ENCODE measurements around the gene MINDY1.
A peak's percentile ranks its signal among the peaks of the same experiment; 100 is the strongest.

MINDY1 gene

DNA sequence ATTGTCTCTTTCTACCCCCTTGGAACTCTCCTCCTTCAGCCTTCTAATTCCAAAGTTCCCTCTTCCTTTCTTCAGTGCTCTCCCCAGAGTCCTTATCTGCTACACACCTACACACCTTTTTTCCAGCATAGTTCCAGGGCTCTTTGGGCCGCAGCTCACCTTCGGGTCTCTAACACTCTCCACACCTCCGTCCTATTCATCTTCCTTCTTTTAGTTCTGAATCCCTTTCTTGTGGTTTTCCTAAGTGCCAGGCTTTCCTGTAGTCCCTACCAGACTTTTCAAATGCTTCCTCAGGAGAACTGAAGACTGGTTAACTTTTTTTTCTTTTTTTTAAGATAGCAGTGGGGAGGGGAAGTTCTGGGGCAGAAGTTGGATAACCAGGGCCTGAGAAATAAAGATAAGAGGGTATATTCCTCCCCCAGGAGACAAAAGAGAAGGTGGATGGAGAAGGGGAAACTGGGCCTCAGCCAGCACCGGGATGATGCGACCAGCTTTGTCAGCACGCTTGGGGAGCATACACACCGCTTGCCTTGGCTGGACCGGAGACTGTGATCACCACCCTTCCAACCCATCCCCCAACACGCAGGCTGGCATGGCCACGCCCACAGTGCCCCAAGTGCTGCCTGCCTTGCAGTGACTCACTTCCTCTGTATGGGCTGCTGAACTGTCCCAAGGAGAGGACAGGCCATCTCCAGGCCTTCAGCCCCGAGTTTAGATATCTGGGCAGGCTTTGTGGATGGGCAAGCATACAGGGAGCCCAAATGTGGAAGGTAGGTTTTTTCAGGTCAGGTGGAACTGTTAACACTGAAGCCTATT is 29.6 kb downstream of the MINDY1 start:
- no peak overlapping the region for H3K4me3 ChIP-seq (ENCODE audit: low read depth, low read length)
- TF ChIP-seq, protein P1, sequence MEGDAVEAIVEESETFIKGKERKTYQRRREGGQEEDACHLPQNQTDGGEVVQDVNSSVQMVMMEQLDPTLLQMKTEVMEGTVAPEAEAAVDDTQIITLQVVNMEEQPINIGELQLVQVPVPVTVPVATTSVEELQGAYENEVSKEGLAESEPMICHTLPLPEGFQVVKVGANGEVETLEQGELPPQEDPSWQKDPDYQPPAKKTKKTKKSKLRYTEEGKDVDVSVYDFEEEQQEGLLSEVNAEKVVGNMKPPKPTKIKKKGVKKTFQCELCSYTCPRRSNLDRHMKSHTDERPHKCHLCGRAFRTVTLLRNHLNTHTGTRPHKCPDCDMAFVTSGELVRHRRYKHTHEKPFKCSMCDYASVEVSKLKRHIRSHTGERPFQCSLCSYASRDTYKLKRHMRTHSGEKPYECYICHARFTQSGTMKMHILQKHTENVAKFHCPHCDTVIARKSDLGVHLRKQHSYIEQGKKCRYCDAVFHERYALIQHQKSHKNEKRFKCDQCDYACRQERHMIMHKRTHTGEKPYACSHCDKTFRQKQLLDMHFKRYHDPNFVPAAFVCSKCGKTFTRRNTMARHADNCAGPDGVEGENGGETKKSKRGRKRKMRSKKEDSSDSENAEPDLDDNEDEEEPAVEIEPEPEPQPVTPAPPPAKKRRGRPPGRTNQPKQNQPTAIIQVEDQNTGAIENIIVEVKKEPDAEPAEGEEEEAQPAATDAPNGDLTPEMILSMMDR (conservative IDR thresholded peaks at IDR 0.05; ENCODE audit: low read depth, low read length) = no peak
- DNase-seq (ENCODE audit: low read depth) = no peak

GRCh38 chr1:150976401-150976821 is 30.3 kb downstream of the MINDY1 start:
- TF ChIP-seq, protein P1 (conservative IDR thresholded peaks at IDR 0.05; ENCODE audit: low read depth, low read length) = no peak
- H3K4me3 ChIP-seq (ENCODE audit: low read depth, low read length) = no peak overlapping the region
- DNase-seq (ENCODE audit: low read depth) = no peak

- TF ChIP-seq, protein P1 (conservative IDR thresholded peaks at IDR 0.05; ENCODE audit: low read depth, low read length) = no peak
- DNase-seq (ENCODE audit: low read depth) = peak; percentile 76
- peak within 1 kb of the TSS; percentile 90 for H3K4me3 ChIP-seq (ENCODE audit: low read depth, low read length)
These were observed 31.9 kb downstream of the MINDY1 start, which contains the start of gene CERS2 for GRCh38 chr1:150974580-150975478. TSS of gene CERS2 (minus strand) at chr1:150974835. CDS start at chr1:150969090, 5,745 bp downstream.

GRCh38 chr1:150973836-150974579 is 32.7 kb downstream of the MINDY1 start:
- peak overlapping the region; percentile 90 for H3K4me3 ChIP-seq (ENCODE audit: low read depth, low read length)
- DNase-seq (ENCODE audit: low read depth) = peak; percentile 33
- TF ChIP-seq, protein P1 (conservative IDR thresholded peaks at IDR 0.05; ENCODE audit: low read depth, low read length) = no peak

DNA sequence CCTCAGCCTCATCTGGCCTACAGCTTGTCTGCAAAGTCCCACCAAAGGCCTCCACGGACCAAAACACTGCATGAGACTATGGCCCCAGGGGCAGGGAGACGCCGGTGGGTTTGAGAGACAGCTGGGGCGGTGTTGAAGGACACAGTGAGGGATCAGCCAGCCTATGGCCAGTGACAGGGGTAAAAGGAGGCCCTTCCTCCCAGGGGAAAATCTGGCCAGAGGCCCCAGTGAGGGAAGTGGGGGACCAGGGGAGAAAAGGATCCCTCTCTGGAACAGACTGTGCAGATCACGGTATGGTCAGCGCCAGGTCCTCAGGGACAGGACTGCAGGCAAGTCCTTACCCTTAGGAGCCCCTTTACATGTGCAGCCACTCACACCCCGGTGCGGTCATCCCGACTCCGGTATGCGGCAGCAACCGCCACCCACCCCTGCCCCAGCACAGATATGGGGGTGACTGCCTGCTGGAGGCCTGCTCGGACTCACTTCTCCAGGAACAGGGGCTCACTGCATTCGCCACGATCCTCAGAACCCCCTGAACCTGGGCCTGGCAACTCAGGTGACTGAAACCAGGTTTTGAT is 33.4 kb downstream of the MINDY1 start:
- TF ChIP-seq, protein P1 (conservative IDR thresholded peaks at IDR 0.05; ENCODE audit: low read depth, low read length) = no peak
- no peak for DNase-seq (ENCODE audit: low read depth)
- peak overlapping the region; percentile 90 for H3K4me3 ChIP-seq (ENCODE audit: low read depth, low read length)

GRCh38 chr1:150972417-150972940 is 34.2 kb downstream of the MINDY1 start:
- peak overlapping the region; percentile 90 for H3K4me3 ChIP-seq (ENCODE audit: low read depth, low read length)
- no peak for DNase-seq (ENCODE audit: low read depth)
- TF ChIP-seq, protein P1 (conservative IDR thresholded peaks at IDR 0.05; ENCODE audit: low read depth, low read length) = no peak

Data from choroid plexus epithelial cell (primary cell).